Stimulated activated CD8-positive, alpha-beta memory T cell treated with anti-CD3 and anti-CD28 coated beads, Interleukin-2, amount 100 ng/mL, for 1 hour (primary cell): ENCODE data around the gene PLXNB1.

Source experiments
- DNase-seq, 2 donors: peaks; one replicate each; pipeline ENCODE4 v3.0.0-alpha.2; 2020; ENCODE audit warnings: low read depth in 2 of 2

Gene PLXNB1

DNA sequence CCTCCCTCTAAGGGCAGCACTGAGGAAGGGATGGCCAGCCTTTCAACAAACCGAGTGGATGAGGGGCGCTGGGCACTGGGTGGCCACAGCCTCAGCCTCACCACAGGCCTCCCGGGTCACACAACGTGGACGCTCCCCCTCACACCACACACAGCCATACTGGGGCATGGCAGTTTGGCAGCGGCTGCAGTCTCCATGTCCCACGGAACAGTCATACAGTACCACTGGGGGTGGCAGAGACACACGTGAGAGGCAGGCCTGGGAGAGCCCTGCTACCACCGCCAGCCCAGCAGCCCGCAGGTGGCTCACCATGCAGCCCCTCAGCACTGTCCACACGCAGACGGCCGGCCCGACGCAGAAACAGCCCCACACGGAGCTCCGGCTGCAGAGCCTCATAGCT is 11.7 kb downstream of the PLXNB1 start:
- no peak for DNase-seq

DNA sequence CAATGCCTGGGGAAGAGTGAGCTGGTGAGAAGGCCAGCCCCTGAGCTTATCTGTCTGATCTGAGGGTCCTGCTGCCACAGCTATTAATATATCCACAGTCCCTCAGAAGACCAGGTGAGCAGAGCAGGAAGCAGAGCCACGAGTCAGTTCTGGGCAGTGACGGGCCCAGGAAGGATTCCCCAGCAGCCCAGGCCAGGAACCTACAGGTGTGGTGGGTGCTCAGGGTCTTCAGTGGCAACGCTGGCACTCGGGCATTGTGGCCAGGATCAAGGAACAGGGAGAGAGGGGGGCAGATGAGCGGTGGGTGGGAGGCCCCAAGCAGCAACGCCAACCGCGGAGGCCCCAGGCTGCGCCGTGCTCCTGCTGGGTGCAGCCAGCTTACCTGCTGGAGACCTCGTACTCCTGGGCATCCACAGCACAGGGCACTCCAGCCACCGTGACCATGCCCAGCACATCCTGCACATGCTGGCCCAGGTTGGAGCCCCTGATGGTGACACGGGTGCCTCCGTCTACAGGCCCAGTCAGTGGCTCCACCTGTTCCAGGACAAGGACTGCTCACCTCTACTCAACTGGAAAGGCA is 12.3 kb downstream of the PLXNB1 start:
- no peak for DNase-seq

DNA sequence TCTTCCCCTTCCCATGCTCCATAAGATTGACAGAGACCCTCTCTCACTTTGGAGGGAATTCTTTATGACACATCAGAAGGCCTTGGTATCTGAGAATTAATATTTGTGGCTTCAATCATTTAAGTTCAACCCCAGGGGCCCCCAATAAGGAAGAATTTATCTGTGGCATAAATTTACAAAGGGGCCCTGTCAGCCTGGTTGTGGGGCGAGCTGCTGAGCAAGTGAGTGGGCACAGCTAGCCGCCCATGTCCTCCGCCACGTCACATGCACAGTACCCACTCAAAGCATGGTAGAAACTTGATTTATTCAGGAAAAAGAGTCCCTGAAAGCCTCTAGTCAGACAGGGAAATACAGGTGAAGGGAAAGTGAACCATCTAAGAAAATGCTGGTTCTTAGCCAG is 13.3 kb downstream of the PLXNB1 start:
- no peak for DNase-seq

GRCh38 chr3:48416091-48416505 is 13.8 kb downstream of the PLXNB1 start:
- no peak for DNase-seq

GRCh38 chr3:48415251-48415953 is 14.5 kb downstream of the PLXNB1 start:
- DNase-seq, result no peak

DNA sequence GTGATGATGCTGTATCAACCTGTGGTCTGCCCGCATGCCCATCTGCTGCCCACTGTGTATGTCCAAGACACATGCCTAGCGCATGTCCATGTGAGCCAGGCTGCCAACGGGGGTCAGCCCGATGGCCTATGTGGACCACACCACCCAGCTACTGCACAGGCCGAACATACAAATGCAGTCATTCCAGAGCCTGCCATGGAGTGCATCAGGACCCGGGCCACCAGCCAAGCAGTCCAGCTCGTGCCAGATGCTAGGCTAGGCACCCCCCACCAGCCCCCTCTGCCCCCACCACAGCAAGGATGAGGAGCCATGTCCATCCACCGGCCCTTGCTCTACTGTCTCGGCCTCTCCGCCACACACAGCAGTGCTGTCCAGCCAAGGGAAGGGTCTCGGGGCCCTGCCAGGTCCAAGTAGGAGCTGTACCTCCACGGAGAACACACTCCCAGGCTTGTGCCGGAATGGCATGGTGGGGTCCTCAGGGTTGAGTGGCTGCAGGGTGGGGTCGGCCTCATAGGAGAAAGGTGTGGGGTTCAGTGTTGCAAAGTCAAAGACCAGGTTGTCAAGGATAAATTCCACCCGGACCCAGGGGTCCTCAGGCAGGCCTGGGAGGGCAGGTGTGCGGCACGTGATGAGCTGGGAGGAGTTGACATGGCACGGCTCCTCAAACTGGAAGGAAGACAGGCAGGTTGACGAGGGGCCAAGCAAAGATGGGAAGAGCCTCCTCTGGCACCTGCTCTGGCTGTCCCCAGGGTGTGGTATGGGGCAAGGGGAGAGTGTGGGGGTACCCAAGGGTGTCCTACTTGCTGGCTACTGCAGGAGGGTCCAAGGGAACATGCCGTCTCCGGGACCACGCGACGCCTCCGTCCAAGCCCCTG is 15.3 kb downstream of the PLXNB1 start:
- DNase-seq, result no peak

DNA sequence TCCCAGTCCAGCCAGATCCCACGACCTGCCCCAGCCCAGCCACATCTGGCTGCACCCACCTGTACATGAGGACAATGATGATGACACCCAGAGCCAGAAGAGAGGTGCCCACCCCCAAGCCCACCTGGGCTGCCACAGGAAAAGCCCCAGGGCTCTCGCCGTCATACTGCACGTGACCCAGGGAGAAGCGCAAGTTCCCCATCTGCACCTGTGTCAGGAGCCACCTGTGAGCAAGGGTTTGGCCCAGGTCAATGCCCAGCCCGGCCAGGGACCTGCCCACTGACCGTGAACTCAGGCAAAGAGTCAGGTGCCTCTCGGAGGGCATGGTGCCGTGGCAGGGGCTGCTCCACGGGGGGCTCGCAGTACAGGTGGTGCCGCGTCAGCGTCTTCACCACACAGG is 16.3 kb downstream of the PLXNB1 start:
- DNase-seq, result no peak

DNA sequence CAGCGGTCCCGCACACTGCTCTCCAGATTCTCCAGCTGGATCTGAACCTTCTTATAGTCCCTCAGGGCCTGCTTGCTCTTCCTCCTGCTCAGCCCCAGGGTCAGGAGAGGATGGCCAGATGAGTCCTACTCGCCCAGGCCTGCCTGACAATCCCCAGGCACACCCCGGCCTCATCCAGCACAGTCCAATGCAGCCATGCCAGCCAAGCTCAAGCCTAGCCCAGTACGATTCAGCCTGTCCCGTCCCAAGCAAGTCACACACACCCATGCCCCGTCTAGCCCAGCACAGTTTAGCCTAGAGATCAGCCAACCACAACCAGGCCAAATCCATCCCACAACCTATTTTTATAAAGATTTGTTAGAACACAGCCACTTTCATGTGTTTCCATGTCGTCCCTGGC is 16.8 kb downstream of the PLXNB1 start:
- no peak for DNase-seq

DNA sequence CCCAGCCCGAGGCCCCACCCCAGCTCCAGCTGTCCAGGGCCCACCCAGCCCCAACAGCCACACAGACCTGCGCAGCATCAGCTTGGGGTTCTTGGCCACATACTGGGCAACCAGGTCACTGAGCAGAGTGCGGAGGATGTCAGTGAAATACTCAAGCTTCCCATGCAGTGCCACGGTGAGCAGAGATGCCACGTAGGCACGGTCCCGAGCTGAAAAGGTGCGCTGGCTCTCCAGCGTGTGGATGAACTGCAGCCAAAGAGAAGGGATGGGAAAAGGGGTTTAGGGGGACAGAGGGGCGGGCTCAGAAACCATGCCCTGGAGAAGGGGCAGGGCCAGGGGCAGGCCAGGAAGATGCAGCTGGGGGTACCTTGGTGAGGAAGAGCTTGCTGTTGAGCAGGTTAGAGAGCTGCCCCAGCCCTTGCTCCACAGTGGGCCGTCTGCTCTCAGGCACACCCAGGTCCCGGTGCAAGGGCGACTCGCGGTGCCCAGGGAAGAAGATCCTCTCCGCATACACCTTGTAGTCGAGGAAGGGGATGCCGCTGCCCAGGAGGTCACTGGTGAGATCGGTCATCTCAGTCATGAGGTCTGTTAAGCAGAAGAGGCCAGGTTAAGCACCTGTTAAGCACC is 17.4 kb downstream of the PLXNB1 start:
- DNase-seq, result no peak

DNA sequence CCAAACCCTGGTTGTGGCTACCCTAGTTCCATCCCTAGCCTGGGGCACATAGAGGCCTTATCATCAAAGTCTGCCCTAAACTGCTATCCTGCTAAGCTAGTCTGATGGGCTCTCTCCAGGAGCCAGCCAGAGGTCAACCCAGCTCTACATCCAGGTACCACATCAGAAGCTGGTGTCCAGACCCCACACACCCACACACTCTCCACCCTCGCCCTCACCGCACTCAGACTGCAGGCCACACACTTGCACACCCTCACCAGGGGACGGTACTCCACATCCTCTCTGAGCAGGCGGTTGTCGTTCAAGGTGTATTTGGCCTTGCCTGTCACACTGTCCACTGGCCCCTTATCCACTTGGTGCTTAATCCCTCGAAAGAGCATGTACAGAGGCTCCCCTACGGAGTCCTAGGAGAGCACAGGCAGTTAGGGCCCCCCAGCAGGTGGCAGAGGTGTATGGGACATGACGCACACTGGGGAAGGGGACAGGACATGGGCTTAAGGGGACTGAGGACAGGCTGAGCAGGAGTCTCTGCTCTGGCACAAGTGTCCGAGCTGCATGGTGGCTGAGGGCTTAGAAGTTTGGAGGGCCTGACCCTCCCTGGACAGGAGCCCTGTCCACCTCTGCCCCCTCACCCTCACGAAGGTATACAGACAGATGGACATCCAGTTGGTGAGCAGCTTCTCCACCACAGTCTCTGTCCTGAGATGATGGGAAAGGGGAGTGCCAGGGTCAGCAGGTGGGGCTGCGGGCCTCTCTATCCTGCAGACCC is 18.1 kb downstream of the PLXNB1 start:
- no peak for DNase-seq

DNA sequence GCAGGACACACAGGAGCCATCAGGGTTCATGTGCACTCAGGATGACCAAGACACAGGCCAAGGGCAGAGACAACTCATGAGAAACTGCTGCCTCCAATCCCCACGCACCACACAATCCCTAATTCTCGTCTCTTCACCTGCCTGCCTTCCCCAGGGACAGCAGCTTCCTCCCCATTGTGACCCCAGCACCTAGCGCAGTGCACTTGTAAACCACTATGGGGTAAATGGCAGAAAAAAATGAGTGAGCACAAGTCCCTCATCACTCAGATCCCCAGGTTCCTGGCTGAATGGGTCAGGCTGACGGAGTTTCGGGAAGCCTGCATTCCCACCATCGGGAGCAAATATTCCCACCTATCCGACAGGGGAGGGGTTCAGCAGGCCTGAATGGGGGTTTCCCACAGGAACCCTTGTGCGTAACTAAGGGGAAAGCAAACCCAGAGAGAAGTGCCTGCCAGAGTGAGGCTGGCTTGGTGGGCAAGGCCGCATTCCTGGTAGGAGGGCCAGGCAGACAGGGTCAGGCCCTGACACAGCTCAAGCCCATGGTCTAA is 18.8 kb downstream of the PLXNB1 start:
- DNase-seq, result no peak

DNA sequence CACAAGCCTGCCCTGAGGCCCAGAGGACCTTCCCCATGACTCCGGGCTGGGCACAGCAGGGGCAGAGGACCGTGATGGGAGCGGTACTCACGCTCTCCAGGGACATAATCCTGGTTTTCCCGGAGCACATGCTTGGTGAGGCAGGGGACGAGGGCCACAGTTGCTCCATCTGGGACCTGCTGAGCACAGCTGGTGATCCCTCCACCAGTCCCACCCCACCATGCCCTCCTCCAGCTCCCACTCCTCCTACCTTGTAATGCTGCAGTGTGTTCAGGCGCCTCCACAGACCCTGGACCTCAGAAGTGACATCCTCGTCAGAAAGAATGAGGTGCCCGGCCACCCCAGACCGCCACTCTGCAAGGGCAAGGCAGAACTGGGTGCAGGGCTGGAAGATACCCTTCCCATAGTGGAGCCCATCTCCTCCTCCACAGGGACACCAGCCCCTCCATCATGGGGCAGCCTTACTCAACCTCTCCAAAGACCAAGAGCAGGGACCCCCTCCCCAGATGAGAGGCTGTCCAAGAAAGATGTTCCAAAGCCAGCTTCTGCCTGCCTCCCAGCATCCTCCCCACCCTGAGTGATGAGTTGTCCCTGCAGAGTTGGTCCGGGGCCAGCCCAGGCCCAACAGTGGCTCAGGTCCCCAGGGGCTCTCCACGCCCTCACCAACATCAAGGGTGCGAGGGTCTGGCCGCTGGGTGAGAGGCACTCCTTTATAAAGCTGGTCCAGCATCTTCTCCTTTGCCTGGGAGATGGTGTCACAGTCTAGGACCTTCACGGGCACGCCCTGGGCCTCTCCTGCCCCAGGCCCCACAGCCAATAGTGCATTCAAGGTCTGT is 19.5 kb downstream of the PLXNB1 start:
- no peak for DNase-seq

DNA sequence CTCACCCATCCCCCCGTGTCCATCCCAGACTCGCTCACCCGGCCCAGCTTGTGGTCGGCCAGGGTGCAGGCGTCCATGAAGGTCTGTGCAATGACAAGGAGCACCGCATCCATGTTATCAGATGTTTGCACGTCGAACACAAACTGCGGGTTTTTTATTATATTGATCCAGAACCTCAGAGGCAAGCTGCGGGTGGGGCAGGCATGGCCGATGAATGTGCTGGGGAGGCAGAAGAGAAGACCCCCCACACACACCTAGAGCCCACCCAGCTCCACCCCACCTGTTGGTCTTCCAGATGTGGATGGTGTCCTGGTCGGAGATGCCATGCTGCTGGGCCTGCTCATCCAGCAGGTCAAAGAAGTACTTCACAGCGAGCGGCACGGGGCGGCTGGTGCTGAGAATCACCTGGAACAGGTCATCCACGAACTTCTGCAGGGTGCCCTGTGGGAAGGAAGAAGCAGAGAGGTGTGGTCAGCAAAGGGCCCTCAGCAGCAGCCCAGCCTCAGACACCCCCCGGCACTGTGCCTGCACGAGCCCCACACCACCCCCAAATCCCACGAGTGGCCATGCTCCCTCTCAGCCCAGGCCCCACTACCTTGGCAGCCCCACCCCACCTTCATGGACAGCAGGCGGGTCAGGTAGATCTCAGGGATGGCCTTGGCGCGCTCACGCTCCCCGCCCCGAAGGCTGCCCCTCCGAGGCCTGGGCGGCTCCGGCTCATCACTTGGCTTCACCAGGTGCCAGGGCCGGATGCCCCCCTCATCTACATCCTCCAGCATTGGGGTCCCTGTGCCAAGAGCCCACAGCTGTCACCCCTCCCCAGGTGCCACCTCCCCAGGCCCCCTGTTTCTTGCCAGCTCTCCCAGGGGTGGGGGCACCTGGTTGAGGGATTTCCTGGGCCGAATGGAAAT is 20.3 kb downstream of the PLXNB1 start:
- DNase-seq, result no peak

DNA sequence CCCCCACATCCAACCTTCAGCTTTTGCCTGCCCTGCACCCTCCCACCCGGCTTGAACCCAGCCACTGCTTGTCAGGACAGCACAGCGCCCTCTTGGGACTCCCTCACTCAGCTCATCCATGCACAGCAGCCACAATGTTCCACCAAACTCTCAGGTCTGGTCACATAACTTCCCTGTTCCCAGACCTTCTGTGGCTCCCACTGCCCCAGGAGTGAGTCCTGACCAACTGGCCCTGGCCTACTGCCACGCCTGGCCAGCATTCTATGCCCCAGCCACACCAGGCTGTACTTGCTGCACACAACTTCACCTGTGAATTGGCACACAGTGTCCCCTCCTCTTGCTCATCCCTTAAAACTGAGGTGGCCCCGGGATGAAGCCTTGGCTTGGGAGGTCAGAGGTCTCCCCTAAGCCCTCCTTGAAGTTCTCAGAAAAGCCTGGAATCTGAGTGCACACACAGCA is 21.0 kb downstream of the PLXNB1 start:
- no peak for DNase-seq

DNA sequence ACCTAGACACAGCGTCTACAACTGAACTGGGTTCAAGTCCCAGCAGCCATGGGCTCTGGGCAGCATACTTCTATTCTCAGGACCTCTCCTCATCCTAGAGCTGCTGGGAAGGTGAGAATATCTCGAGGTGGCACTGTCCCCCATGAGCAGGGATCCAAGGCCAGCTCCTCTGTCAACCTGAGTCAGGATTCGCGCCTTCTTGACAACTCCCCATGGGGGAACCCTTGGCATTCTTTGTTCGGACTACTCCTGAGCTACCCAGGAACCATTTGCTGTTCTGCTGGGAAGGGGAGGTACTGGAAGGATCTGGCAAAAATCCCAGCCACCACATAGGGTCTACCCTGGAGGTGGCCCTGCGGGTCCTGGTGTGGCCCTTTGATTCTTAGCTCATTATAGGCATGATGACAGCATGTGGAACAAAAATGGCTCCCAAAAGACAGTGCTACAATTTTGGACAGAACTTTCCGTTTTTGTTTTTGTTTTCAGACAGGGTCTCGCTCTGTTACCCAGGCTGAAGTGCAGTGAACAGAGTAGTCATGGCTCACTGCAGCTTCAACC is 22.3 kb downstream of the PLXNB1 start:
- DNase-seq, result no peak

DNA sequence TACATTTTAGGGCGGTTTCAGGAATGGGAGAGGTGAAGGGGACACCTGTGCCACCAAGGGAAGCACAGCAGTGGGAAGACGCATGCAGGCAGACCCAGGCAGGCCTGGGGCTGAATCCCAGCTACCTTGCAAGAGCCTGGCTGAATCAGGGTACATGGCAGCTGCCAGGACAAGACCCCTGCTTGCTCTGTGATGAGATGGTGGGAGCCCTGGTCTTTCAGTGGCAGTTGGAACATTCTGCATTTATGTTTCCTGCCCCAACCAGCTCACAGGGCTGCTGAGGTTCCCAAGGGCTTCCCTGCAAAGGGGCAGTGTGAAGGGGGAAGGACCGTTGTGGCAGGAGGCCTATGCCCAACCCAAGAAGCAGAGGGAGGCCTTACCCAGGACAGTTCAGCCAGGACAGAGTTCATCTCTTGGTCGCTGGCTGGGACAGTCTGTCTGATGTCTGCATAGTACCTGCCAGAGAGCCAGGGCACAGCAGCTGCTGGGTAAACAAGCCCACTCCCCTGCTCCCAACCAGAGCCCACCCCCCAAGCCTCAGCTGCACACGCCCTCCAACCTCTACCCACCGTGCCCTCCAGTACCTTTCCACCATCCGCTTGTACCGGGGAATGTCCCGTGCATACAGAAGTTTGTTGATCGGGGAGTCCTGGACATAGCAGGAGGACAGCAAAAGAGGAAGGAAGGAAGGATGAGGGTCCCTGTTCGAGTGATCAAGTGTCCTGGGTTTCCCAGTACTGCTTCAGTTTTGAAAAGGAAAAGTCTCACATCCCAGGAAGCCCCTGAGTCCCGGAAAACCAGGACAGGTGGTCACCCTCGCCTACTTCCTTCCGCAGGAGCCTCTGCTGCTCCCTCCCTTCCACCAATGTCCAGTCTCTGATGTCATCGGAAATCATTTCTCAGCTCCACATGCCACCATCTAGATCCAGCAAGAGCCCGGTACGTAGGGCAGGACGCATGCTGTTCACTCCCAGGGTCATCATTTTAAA is 23.1 kb downstream of the PLXNB1 start:
- no peak for DNase-seq

- DNase-seq, result no peak
Observed at GRCh38 chr3:48405971-48406370, 23.9 kb downstream of the PLXNB1 start.
